Hippocampal formation (tissue), 2 donors: ENCODE measurements around the gene SBNO1.
"Not testable (repeated sequence)": the region's sequence is repeated elsewhere in the genome, so short reads cannot be mapped to it uniquely, and the experiment has no call there.

ENCODE experiments used
- DNase-seq, 2 donors: peaks; one replicate each; lab custom pipeline; 2025; lab: John Stamatoyannopoulos, UW

The SBNO1 gene

GRCh38 chr12:123346946-123347345 is 17.7 kb downstream of the SBNO1 start:
- DNase-seq = no peak

GRCh38 chr12:123344086-123344485 is 20.6 kb downstream of the SBNO1 start:
- DNase-seq = no peak

- DNase-seq = no peak
Observed at GRCh38 chr12:123337070-123337469, 27.6 kb downstream of the SBNO1 start.

- DNase-seq = no peak
Observed at GRCh38 chr12:123336530-123336929, 28.1 kb downstream of the SBNO1 start.

- no peak for DNase-seq
Observed at GRCh38 chr12:123335490-123335889, 29.2 kb downstream of the SBNO1 start.

GRCh38 chr12:123329799-123330198 is 34.8 kb downstream of the SBNO1 start:
- DNase-seq = no peak

GRCh38 chr12:123319826-123320225 is 44.8 kb downstream of the SBNO1 start:
- DNase-seq = no peak

- DNase-seq = no peak
Observed at GRCh38 chr12:123319273-123319672, 45.4 kb downstream of the SBNO1 start.

GRCh38 chr12:123313046-123313445 is 51.6 kb downstream of the SBNO1 start:
- DNase-seq = not testable (repeated sequence)

- no peak for DNase-seq
Observed at GRCh38 chr12:123306200-123306599, 58.4 kb downstream of the SBNO1 start.

- no peak for DNase-seq
Observed at GRCh38 chr12:123305136-123305535, 59.5 kb downstream of the SBNO1 start.

- DNase-seq = no peak
Observed at GRCh38 chr12:123293178-123293760, 71.4 kb downstream of the SBNO1 start.

GRCh38 chr12:123289911-123290310 is 74.7 kb downstream of the SBNO1 start:
- no peak for DNase-seq

GRCh38 chr12:123288751-123289346 is 75.8 kb downstream of the SBNO1 start:
- DNase-seq = no peak

- DNase-seq = no peak
Observed at GRCh38 chr12:123286652-123287373, 77.8 kb downstream of the SBNO1 start.

GRCh38 chr12:123284669-123285068 is 80.0 kb downstream of the SBNO1 start:
- no peak for DNase-seq

GRCh38 chr12:123283461-123283860 is 81.2 kb downstream of the SBNO1 start:
- no peak for DNase-seq

GRCh38 chr12:123282111-123282510 is 82.5 kb downstream of the SBNO1 start:
- no peak for DNase-seq

- no peak for DNase-seq
Observed at GRCh38 chr12:123280971-123281370, 83.7 kb downstream of the SBNO1 start.

GRCh38 chr12:123278101-123278627 is 86.5 kb downstream of the SBNO1 start:
- no peak for DNase-seq

GRCh38 chr12:123273166-123273565 is 91.5 kb downstream of the SBNO1 start:
- no peak for DNase-seq

- DNase-seq = peak; percentile 50 to 61
Observed at GRCh38 chr12:123271001-123271668, 93.5 kb downstream of the SBNO1 start.
